HG03108 (cell line): Measurements from ENCODE around the gene SLX1A.
"Not testable (repeated sequence)": the region's sequence is repeated elsewhere in the genome, so short reads cannot be mapped to it uniquely, and the experiment has no call there.

Source experiments
- ATAC-seq: cut with Tn5 transposase; IDR thresholded peaks from one replicate; pipeline ENCODE4 v1.9.1; 2021; ENCODE audit warnings: moderate library complexity; ENCODE audit not compliant: unreplicated experiment

SLX1A gene

DNA sequence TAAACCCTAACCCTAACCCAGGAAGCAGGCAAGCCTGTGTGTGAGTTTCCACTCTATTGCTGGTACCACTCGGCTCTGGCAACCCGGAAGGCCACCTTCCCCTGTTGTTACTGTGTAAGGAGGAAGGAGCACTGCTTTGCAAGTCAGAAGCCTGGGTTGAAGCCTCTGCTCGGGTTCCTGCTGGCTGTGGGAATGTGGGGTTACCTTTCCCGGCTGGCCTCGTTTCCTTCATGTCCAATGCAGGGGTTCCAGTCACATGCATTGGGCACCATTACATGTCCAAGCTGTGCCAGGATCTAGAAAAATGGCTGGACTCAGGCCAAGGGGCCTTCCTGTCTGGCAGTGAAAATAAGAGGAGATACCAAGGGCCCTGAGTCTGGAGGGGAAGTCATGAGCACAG lies 23.4 kb downstream of the SLX1A start:
- ATAC-seq, result not testable (repeated sequence)
